Vagina (tissue), 2 donors: ENCODE data around the gene SNUPN.

Source experiments
- POLR2A ChIP-seq, 2 donors: fragments of 450-650 bp; IDR thresholded peaks; one replicate each; pipeline ENCODE4 v1.6.1; 2017; ENCODE audit warnings: antibody characterized with exemption in 2 of 2, mild to moderate bottlenecking in 2 of 2, moderate library complexity in 2 of 2
- POLR2AphosphoS5 ChIP-seq, 2 donors: sonication (generic); formaldehyde crosslinking; IDR thresholded peaks; one replicate each; pipeline ENCODE4 v1.9.0; 2017; ENCODE audit warnings: antibody characterized with exemption in 2 of 2, mild to moderate bottlenecking in 2 of 2, low read depth in 1 of 2; ENCODE audit not compliant: insufficient read depth in 1 of 2
- TF ChIP-seq, protein P1 (sequence below), 3 experiments: fragments of 450-650 bp in 2 of 3; fragments of 200-600 bp in 1 of 3; sonication (generic) in 1 of 3; IDR thresholded peaks; one replicate each; pipeline ENCODE4 v1.5.1; 2017 to 2019; ENCODE audit warnings: antibody characterized with exemption in 3 of 3, mild to moderate bottlenecking in 2 of 3, moderate library complexity in 2 of 3

DNA sequence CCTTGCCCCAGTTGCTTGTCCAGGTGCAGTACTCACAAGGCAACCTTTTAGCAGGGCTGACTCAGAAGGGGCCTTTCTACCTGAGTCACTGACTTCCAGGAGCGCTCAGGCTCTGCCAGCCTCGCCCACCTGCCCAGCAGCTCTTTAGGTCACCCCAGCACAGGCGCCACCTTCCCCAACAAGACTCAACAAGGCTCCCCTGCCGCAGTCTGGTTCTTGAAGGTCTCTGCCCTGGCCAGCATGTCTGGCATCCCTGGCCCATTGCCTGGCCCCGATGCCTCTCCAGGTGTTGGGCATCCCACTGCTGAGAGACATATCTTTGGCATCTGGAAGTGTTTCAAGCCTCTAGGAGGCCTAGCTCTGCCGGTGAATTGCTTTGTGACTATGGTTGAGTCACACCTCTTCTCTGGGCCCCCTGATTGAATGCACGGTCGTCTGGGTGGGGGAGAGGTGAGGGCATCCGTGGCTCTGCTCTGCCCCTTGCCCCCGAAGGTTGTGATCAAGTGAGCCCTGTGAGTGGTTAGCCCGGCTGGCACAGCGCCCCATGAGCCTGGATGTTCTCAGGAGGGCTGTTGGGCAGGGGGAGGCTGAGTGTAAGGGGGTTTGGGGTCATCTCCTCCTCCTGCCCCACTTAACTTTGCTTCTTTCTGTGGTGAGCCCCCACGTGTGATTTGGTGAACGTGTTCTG lies 43.8 kb upstream of the SNUPN start:
- TF ChIP-seq, protein P1, sequence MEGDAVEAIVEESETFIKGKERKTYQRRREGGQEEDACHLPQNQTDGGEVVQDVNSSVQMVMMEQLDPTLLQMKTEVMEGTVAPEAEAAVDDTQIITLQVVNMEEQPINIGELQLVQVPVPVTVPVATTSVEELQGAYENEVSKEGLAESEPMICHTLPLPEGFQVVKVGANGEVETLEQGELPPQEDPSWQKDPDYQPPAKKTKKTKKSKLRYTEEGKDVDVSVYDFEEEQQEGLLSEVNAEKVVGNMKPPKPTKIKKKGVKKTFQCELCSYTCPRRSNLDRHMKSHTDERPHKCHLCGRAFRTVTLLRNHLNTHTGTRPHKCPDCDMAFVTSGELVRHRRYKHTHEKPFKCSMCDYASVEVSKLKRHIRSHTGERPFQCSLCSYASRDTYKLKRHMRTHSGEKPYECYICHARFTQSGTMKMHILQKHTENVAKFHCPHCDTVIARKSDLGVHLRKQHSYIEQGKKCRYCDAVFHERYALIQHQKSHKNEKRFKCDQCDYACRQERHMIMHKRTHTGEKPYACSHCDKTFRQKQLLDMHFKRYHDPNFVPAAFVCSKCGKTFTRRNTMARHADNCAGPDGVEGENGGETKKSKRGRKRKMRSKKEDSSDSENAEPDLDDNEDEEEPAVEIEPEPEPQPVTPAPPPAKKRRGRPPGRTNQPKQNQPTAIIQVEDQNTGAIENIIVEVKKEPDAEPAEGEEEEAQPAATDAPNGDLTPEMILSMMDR (IDR thresholded peaks at IDR 0.05): no peak
- TF ChIP-seq POLR2AphosphoS5 (IDR thresholded peaks at IDR 0.05; ENCODE audit: insufficient read depth in 1 of 2, low read depth in 1 of 2): no peak
- no peak for TF ChIP-seq POLR2A (IDR thresholded peaks at IDR 0.05)
